Measurements from ENCODE around the gene VPS29. TPM values are rescaled to one million over a fixed set of nuclear protein-coding genes. Genes with fewer than 3 reads are reported as not detected.

Gene VPS29
- total RNA-seq, 2 experiments from 2014 or later = 62.5 to 64.9 TPM

DNA sequence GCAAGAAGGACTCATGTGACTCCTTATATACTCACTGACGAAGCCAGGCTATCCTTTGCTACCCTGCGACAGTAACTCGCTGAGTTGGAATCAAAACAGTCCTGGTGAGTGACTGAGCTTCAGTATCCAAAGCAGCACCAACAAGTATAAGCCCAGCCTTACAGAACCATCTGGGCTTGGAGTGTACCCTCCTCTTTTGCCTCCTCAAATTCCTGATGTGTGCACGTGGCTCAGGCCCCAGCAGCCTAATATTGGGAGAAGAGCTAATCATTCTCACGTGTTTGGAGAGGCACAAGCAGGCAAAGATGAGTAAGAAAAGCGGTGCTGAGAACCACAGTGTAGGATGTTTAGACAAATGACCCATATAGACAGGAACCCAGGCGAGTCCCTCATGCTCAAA is 46.8 kb upstream of the VPS29 start:
- no peak for ATAC-seq (ENCODE audit: poor library complexity)
- no peak overlapping the region for H3K27ac ChIP-seq (ENCODE audit: low read depth in 1 of 2, low read length in 2 of 2)

DNA sequence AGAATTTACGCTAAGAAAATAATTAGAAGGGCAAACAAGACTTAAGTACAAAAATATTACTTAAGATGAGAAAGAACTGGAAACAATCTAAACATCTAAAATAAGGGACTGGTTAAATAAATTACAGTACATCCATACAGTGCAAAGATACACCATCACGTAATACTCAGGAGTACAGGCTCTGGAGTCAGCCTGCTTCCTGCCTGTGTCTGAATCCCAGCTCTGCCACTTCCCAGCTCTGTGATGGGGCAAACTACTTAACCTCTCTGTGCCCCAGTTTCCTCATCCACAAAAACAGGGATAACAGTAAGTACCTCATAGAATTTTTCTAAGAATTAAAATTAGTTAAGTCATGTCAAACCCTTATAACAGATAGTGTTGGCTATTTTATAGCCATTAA is 45.2 kb upstream of the VPS29 start:
- TF ChIP-seq, protein P1, sequence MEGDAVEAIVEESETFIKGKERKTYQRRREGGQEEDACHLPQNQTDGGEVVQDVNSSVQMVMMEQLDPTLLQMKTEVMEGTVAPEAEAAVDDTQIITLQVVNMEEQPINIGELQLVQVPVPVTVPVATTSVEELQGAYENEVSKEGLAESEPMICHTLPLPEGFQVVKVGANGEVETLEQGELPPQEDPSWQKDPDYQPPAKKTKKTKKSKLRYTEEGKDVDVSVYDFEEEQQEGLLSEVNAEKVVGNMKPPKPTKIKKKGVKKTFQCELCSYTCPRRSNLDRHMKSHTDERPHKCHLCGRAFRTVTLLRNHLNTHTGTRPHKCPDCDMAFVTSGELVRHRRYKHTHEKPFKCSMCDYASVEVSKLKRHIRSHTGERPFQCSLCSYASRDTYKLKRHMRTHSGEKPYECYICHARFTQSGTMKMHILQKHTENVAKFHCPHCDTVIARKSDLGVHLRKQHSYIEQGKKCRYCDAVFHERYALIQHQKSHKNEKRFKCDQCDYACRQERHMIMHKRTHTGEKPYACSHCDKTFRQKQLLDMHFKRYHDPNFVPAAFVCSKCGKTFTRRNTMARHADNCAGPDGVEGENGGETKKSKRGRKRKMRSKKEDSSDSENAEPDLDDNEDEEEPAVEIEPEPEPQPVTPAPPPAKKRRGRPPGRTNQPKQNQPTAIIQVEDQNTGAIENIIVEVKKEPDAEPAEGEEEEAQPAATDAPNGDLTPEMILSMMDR (IDR thresholded peaks at IDR 0.05) = no peak
- H3K4me3 Mint-ChIP-seq = no peak overlapping the region
- no peaks in the 10 kb centered on the region for H3K27me3 Mint-ChIP-seq
- no peaks in the 10 kb centered on the region for H3K9me3 ChIP-seq (ENCODE audit: control insufficient read depth in 1 of 2, insufficient read depth in 1 of 2, low read length in 2 of 2)
- no peak overlapping the region for H3K4me3 ChIP-seq (ENCODE audit: low read length)
- H3K27me3 ChIP-seq (ENCODE audit: control insufficient read depth in 1 of 2, insufficient read depth in 2 of 2, low read length in 2 of 2) = no peaks in the 10 kb centered on the region
- POLR2A ChIA-PET = no interaction called here
- H3K4me1 Mint-ChIP-seq (ENCODE audit: low read depth) = peaks cover 42% of the 10 kb centered on the region
- H3K27ac Mint-ChIP-seq = no peak overlapping the region
- H3K36me3 ChIP-seq (ENCODE audit: insufficient read depth, low read length) = peaks cover 70% of the 10 kb centered on the region
- H3K27ac ChIP-seq (ENCODE audit: low read depth in 1 of 2, low read length in 2 of 2) = no peak overlapping the region
- peaks cover 4% of the 10 kb centered on the region for H3K4me1 ChIP-seq (ENCODE audit: insufficient read depth, low read length)
- intact Hi-C loops (cut with DNase I, micrococcal nuclease) = no loop called here
- ATAC-seq (ENCODE audit: poor library complexity) (no peak), DNase-seq (no peak)
- no peaks in the 10 kb centered on the region for H3K9me3 Mint-ChIP-seq
- H3K36me3 Mint-ChIP-seq (ENCODE audit: low read depth) = peaks cover 86% of the 10 kb centered on the region
- CTCF ChIA-PET = interaction anchor here (1.7 to 3.4 kb wide), 2 partner anchors 53 to 97 kb away, joined by 6 to 16 read pairs; partner anchors contain the start of gene ARPC3

More for the DNA sequence above, 46.8 kb upstream of the VPS29 start:
- no peaks in the 10 kb centered on the region for H3K27me3 Mint-ChIP-seq
- intact Hi-C loops (cut with DNase I, micrococcal nuclease) = no loop called here
- CTCF ChIA-PET = interaction anchor here (1.7 to 3.4 kb wide), 4 partner anchors 51 to 99 kb away, joined by 5 to 16 read pairs (median 8); partner anchors contain the start of genes ARPC3, FAM216A and GPN3
- no peak overlapping the region for H3K27ac Mint-ChIP-seq
- no peaks in the 10 kb centered on the region for H3K9me3 ChIP-seq (ENCODE audit: control insufficient read depth in 1 of 2, insufficient read depth in 1 of 2, low read length in 2 of 2)
- no peaks in the 10 kb centered on the region for H3K9me3 Mint-ChIP-seq
- no peaks in the 10 kb centered on the region for H3K27me3 ChIP-seq (ENCODE audit: control insufficient read depth in 1 of 2, insufficient read depth in 2 of 2, low read length in 2 of 2)
- TF ChIP-seq, protein P1 (IDR thresholded peaks at IDR 0.05) = no peak
- H3K4me3 Mint-ChIP-seq = no peak overlapping the region
- H3K36me3 Mint-ChIP-seq (ENCODE audit: low read depth) = peaks cover 77% of the 10 kb centered on the region
- peaks cover 7% of the 10 kb centered on the region for H3K4me1 ChIP-seq (ENCODE audit: insufficient read depth, low read length)
- no peak overlapping the region for H3K4me3 ChIP-seq (ENCODE audit: low read length)
- peaks cover 39% of the 10 kb centered on the region for H3K4me1 Mint-ChIP-seq (ENCODE audit: low read depth)
- no peak for DNase-seq
- POLR2A ChIA-PET = interaction anchor here (0.7 kb wide), 1 partner anchor 52 kb away, joined by 3 read pairs; no protein-coding TSS in a partner anchor
- H3K36me3 ChIP-seq (ENCODE audit: insufficient read depth, low read length) = peaks cover 54% of the 10 kb centered on the region

DNA sequence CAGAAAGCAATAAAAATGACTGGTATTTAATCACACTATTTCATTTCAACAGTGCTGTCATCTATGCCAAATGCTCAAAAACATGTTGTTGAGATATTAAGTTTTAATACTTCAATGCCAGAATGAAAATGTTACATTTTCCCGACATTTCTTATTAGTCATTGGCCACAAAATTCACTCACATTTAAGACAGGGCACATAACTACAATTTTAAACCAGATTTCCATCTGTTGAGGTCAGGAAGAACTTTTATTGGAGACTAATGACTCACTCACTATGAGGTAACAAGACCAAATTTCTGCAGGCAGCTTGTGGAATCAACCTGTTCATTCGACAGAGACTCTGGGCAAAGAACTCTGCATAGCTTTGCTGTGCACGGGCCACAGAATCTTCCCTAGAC is 44.4 kb upstream of the VPS29 start:
- Mint-ChIP-seq H3K4me3 (no peak overlapping the region), H3K27me3 (no peaks in the 10 kb centered on the region), H3K27ac (no peak overlapping the region), H3K9me3 (no peaks in the 10 kb centered on the region), H3K4me1 (ENCODE audit: low read depth) (peaks cover 36% of the 10 kb centered on the region), H3K36me3 (ENCODE audit: low read depth) (peaks cover 84% of the 10 kb centered on the region)
- intact Hi-C loops (cut with DNase I, micrococcal nuclease) = no loop called here
- no peak for ATAC-seq (ENCODE audit: poor library complexity)
- CTCF ChIA-PET = no interaction called here
- H3K27me3 ChIP-seq (ENCODE audit: control insufficient read depth in 1 of 2, insufficient read depth in 2 of 2, low read length in 2 of 2) = no peaks in the 10 kb centered on the region
- POLR2A ChIA-PET = no interaction called here
- peaks cover 75% of the 10 kb centered on the region for H3K36me3 ChIP-seq (ENCODE audit: insufficient read depth, low read length)
- H3K9me3 ChIP-seq (ENCODE audit: control insufficient read depth in 1 of 2, insufficient read depth in 1 of 2, low read length in 2 of 2) = no peaks in the 10 kb centered on the region
- H3K27ac ChIP-seq (ENCODE audit: low read depth in 1 of 2, low read length in 2 of 2) = no peak overlapping the region
- H3K4me1 ChIP-seq (ENCODE audit: insufficient read depth, low read length) = peaks cover 4% of the 10 kb centered on the region
- no peak overlapping the region for H3K4me3 ChIP-seq (ENCODE audit: low read length)
- no peak for DNase-seq
- TF ChIP-seq, protein P1 (IDR thresholded peaks at IDR 0.05) = no peak
